ENCODE measurements around the gene MDN1.

- TF ChIP-seq CTCF (IDR thresholded peaks at IDR 0.05 in 4 of 5, conservative IDR thresholded peaks at IDR 0.05 in 1 of 5) (no peak), POLR2A (IDR thresholded peaks at IDR 0.05) (no peak)
Measured at GRCh38 chr6:89655122-89655521, 164.5 kb downstream of the MDN1 start.

Data from gastrocnemius medialis (tissue), 4 donors.